Activated CD4-positive, CD25-positive, alpha-beta regulatory T cell (primary cell): ENCODE measurements around the gene CIB1.
A peak's percentile ranks its signal among the peaks of the same experiment; 100 is the strongest.
"Not testable (repeated sequence)": the region's sequence is repeated elsewhere in the genome, so short reads cannot be mapped to it uniquely, and the experiment has no call there.

Source experiments
- DNase-seq, 4 experiments: peaks; one replicate each; lab custom pipeline; 2025; lab: John Stamatoyannopoulos, UW

The CIB1 gene

DNA sequence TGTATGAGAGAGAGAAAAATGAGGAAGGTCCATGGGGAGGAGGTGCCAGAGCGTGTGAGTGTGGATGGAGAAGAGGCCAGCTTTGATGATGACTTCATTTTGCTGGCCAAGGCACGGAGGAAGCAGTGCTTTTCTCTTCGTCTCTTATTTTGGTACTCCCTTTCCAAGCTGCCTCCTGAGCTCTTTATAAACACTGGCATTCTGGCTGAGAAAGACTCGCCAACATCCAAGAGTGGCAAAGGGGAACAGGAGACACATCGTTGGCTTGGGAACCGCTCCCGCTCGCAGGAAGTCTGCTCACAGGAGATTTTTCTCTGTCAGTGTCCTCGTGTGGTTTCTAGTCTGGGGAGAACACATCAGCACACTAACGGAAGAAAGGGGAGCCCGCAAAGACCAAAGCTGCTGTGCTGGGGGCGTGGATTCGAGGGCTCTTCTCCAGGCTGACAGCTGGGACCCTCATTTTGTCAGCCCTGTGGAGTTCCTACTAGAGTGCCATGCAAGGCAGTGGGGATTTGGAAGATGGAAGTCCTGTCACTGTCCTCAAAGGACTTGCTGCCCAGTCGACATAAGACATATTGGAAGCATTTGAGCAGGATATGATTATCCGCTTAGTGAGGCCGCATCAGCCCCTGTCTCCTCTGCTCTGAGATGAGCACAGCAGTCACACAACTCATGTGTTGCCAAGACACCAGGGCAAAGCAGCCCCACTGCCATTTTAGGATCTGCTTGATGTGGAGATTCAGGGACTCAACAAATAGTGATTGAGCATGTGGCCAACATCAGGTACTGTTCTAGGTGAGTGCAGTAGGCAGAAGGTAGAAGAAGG, 40.6 kb downstream of the CIB1 start:
- no peak for DNase-seq

DNA sequence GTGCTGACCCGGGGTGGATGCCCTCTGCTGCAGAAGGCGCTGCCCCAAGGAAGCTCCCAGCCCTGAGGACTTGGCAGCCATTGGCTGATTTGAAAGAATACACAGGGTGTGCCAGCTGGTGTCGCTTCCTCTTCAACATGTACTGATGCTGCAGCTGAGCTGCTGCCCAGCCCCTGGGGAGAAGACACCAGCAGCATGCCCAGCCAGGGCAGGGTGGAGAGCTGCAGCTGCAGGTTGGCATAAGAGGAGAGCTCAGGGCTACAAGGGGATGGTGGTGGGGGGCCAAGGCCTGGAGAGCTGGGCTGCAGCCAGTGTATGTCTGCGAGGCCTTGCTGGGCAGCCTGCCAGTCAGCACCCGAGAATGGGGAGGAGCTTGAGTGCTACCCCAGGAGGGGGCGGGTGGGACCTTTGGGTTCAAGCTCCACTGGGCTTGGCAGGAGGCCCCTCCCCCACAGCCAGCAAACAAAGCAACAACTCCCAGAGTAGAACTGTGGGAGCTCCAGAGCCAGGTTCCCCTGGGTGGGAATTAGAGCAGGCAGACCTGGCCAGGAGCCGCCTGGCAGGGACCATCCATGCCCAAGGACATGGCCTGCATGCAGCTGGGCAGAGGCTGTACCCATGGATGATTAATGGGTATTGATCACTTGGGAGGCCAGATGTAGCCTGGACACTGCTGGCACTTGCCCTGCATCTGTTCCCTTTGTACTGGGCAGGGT, 41.8 kb downstream of the CIB1 start:
- peak in 2 of 4 experiments; percentile 14 to 20 for DNase-seq

DNA sequence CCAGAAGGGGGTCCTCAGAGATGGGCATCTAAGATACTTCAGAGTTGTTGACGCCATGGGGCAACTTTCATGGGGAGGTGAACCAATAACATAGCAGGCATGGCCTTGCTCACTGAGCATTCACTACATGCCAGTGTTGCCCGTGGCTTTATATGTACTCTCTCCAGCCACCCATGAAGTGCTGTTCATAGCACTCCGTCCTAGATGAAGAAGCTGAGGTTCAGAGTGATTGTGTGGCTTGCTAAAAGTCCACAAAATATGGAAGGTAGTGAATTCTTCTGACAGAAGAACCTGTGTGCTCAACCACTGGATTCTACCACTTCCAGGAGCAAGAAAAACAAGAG, 42.4 kb downstream of the CIB1 start:
- no peak for DNase-seq

DNA sequence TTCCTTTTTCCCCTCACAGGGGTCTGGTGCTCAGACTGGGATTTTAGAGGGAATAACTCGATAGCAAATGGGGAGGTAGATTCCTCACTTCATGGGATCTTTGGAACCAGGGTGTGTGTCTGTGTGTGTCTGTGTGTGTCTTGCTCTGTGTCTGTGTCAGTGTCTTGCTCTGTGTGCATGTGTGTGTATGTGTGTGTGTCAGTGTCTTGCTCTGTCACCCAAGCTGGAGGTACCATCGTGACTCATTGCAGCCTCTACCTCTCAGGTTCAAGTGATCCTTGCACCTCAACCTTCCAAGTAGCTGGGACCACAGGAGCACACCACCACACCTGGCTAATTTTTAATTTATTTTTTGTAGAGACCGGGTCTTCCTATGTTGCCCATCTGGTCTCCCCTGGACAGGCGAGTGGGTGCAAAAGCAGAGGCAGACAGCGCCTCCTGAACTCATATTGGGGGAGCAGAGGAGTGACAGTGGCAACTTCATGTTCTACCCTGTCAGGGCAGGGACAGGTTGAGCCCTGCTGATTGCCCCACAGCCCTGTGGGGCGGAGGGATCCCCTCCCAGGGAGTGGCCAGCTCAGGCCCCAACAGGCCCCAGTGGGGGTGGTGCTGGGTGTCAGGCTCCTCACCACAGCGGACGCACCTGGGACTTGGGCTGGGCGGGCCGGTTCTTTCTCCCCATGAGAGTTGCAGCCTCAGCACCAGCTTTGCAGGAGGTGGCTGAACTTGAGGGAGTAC, 43.0 kb downstream of the CIB1 start:
- no peak for DNase-seq

- DNase-seq = no peak
Observed at GRCh38 chr15:90189781-90190467, 43.8 kb downstream of the CIB1 start.

- DNase-seq = no peak
Observed at GRCh38 chr15:90188914-90189748, 44.6 kb downstream of the CIB1 start.

- DNase-seq = not testable (repeated sequence)
Observed at GRCh38 chr15:90188065-90188464, 45.7 kb downstream of the CIB1 start.

- no peak for DNase-seq
Observed at GRCh38 chr15:90187257-90187868, 46.4 kb downstream of the CIB1 start.

- DNase-seq = peak in 2 of 4 experiments; percentile 34 to 39
Observed at GRCh38 chr15:90184786-90185704, 48.7 kb downstream of the CIB1 start.

DNA sequence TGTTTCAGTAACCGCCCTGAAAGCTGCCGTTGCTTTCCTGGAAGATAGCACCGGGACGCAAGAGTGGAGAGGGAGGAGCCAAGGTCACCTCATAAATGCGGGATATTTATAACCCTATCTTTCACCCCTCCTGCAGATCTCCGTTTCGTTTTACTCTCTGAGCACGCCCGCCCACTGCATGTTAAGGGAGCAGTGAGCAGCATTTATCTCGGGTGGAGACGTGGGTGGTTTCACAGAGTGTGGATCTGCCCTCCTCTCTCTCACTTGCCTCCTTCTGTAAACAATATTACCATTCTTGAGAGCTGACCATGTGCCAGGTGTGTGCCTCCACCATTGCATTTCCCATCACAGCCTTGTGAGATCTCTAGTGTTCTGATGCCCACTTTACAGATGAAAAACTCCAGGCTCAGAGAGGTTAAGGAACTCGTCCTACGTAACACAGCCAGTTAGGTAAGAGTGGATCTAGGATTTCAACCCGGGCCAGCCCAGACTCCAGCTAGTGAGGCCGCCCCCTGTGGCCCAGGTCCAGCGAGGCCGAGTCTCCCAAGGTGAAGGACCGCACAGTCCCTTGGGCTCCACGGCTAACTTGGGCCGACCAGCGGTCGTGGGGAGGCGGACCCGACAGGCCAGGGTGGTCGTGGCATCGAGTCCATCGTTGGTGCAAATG, 49.5 kb downstream of the CIB1 start:
- no peak for DNase-seq

GRCh38 chr15:90181776-90182175, 52.0 kb downstream of the CIB1 start:
- no peak for DNase-seq
